GM19035 (cell line): ENCODE data around the gene CDH4.

Experiments
- ATAC-seq: cut with Tn5 transposase; IDR thresholded peaks from one replicate; pipeline ENCODE4 v1.9.1; 2021; ENCODE audit not compliant: unreplicated experiment

CDH4 gene

DNA sequence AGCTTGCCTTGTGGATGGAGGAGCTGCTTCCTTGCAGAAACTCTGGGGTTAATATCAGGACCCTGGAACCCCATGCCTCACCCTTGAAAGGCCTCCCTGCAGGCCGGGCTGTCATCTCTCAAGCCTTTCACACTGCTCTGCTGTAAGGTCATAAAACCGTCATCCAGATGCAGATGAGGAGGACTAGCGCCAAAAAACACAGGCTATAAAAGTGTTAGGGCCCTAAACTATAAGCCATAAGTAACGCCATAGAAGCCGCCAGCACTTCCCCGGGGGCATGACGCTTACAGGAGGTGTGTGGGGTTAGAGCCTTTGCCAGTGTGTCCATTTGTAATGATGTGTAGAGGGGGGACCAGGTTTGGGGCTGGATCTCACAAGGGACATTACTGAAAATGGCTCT is 47.6 kb downstream of the CDH4 start:
- ATAC-seq, result no peak

DNA sequence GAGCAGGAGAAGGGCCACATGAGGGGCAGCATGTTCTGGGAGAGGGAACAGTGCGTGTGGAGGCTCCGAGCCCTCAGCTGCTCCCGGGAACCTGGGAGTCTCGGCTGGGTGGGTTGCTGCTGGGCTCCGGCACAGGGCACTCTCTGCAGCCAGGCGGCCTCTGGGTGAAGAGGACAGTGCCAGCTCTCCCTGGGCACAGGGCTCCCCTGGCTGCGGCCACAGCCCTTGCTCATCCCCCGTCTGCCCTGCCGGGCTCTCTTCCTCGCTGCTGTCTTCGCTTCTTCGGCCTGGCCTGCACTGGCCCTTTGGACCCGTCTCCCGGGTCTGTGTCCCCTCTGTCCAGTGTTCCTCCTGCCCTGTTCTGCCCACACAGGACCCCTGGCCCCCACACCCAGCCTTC is 48.2 kb downstream of the CDH4 start:
- no peak for ATAC-seq

DNA sequence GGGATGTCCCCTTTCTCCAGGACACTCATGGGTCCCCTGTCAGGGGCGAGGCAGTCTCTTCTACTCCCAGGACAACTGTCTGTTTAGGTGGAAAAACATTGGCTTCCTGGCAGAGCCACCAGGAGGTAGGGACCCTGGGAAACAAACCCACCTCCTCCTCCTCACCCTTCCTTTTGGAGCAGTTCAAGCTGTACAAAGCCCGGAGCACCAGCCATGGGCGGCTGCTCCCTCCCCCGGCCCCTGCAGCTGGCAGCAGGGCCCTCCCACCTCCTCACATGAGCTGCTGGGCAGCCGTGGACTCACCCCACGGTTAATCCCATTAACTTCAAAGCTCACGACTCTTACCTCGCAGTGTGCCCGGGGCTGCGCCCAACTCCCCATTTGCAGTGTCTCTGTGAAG is 48.6 kb downstream of the CDH4 start:
- no peak for ATAC-seq

DNA sequence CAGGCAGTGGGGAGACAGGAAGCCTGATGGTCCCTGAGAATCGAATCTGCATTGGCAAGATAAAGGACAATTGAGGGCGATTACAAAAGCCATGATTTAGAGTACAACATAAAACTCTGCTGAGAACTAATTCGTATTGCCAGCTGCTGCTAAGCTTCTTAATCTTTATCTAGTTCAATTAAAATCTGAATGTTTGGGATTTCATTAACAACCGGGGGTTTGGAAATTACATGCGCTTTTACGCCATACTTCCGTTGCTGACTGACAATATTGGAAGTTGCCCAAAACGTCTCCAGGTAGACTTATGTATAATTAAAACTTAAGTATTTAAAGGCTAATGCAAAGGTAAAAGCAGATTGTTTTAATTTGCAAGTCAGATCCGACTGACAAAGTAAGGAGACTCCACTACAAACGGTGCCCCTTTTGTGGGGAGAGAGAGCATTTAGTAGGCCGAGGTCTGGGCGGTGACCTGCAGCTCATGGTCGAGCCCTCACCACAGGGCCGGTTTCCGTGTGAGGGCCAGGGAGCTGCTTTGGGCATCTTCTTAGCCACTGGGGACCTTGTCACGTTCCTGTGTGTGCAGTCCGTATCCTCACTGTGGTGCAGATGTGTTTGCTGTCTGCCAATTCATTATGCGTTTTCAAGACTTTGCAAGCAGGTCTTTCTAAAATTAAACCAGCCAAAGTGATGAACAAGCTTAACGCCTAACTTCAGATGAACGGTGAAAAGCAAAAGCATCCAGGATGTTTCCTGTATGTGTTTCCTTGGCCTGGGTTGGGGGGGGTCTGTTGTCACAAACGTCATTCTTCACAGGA is 49.9 kb downstream of the CDH4 start:
- ATAC-seq, result no peak

DNA sequence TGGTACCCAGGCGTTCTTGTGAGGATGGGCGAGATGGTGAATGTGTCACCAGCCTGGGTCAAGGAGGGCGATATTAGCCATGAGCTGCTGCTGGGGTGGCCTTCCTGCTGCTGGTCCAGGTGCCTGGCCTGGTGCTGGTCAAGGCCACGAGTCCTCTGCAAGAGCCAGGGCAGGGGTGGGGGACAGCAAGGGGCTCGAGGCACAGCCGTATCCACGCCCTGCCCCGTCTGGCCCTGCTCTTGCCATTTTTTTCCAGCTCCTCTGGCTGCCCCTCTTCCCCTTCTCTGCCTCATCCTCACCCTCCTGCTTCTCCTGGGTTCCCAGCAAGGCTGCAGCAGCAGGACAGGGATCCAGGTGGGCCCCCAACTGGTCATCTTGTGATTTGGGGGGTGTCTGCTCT is 51.2 kb downstream of the CDH4 start:
- ATAC-seq, result no peak

DNA sequence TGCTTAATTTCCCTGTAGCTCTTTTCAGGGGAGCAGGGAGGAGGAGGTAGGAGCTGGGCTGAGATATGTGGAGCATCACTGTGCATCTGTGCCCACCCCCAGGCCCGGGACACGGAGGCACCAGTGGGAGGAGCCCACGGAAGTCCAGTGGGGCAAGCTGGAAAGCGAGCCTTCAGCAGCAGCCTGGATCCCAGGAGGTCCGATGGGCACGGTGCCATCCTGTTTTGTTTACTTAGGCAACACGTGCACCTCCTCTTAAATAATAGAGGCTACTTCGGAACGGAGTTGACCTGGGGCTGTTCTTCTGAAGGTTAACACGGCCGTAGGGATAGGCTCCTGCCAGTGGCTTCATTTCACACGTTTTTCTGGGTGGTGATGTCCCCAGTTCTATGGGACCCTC is 51.6 kb downstream of the CDH4 start:
- no peak for ATAC-seq

DNA sequence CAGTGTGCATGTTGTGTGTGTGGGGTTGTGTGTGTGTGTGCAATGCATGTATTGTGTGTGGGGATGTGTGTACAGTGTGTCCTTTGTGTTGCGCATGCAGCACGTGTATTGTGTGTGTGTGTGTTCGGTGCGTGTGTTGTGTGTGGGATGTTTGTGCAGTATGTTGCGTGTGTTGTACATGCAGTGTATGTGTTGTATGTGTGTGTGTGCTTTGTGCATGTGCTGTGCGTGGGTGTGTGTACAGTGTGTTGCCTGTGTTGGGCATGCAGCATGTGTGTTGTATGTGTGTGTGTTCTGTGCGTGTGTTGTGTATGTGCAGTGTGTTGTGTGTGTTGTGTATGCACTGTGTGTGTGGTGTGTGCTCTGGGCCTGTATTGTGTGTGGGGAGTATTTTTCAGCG is 52.7 kb downstream of the CDH4 start:
- ATAC-seq, result no peak

DNA sequence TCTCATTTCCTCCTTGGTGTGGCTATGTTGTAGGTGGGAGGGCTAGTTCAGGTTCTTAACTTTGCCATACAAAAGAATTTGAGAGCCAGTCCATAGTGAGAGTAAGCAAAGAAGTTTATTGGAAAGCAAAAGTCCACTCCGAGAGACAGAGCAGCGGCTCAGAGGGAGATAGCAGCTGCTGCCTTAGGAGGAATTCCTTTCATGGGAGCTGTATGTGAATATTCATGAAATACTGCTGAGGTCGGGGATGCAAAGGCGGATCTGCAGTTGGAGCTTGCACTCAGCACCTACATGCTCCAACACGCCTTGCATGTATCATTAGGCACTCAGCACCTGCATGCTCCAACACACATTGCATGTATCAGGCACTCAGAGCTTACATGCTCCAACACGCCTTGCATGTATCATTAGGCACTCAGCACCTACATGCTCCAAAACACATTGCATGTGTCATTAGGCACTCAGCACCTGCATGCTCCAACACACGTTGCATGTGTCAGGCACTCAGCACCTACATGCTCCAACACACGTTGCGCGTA is 54.9 kb downstream of the CDH4 start:
- no peak for ATAC-seq

DNA sequence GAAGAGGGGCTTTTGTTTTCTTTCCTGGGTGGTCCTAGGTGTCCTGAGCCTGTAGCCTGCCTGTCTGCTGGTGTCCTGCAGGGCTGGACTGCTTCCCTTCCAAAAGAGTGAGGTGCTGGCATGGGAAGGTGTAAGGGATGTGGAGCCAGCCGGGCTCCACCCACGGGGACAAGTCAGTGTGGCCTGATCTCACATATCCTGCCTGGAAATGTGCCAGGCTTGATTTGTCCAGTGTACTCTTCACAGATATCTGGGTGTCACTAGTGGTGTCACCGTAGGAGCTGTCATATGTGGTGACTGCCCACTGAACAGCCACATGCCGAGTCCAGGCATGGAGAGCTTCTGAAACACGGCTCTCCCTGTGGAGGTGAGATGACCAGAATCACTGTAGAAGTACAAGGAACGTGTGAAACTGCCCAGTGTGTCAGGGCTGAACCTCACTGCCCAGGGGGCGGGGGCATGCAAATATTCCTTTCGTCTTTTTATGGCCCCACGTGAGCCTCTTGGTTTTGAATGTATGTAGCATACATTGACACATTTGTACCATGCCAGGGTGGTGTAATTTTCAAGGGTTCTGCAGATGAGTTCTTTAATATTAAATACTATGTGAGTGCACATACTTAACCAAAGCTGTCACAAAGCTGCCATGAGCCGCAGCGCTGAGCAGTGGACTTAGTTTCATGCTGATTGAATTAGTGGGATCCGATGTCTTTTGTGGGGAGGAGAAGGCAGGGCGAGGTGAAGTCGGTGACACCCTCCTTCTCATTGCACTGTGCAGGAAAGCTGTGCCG is 55.8 kb downstream of the CDH4 start:
- ATAC-seq, result no peak

DNA sequence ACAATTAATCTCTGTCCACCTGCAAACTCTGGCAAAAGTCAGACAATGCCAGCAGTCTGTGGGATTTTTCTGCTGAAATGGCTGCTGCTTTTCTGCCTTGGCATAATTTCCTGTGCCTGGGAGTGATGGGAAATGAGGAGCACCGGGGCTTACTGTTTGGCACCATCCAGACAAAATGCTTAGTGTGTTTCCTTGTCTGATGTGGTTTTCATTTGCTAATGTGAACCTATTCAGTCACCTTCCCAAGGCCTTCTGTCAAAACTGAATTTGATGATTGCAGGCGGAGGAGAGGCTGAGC is 56.4 kb downstream of the CDH4 start:
- ATAC-seq, result no peak

DNA sequence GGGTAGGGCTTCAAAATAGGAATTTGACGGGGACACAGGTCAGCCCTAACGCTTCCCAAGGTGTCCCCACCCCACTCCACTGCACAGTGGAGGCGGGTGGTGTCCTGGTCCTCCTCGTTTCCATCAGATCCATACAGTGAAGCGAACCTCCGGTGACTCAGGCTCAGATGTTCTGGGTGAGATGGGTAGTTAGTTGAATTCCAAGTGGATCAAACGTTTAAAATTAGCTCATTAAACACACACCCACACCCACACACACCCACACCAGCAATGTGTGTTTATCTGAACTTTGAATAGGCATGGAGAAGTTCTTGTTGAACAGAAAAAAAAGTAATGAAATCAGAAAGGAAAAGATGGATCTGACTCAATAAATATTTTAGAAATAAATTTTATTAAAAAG is 58.9 kb downstream of the CDH4 start:
- no peak for ATAC-seq

DNA sequence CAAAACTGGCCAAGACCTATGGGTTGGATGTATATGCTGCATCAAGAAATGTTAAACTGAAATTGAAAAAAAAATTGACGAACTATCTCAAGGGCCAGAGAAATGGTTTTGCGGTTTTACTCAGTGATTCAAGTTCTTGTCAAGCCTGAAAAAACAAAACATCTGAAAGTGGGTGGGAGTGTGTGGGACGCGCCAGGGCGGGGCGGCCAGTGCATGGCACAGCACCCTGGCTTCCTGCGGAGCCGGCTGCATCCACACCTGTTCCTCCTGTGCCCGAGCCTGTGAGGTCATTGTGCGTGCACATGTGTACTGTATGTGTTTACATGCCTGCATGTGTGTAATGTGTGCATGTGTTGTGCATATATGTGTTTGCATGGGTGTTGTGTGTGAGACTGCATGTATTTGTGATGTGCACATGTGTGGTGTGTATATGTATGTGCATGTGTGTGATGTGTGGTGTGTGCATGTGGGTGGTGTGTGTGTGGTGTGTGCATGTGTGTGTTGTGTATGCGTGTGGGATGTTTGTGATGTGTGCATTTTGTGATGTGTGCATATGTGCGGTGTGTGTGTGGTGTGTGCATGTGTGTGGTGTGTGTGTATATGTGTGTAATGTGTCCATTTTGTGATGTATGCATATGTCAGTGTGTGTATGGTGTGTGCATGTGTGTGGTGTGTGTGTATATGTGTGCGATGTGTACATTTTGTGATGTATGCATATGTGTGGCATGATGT is 59.8 kb downstream of the CDH4 start:
- no peak for ATAC-seq

DNA sequence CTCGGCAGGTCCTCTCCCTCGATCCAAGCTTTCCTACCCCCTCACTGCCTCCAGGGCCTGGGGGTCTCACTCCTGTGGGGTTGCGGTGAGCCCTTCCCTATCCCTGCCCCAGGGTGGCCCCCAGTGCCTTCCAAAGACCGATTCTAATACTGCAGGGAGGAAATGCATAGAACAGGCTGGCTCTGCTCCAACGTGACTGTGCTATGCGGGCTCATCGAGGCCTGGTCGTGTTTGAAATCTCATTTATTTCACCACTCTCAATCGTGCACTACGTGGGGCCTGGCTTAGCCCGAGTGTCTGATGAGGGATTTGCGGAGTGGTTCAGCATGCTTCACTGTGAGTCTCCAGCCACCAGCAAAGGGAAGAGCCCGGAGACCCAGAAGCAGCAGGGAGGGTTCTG is 60.9 kb downstream of the CDH4 start:
- ATAC-seq, result no peak

DNA sequence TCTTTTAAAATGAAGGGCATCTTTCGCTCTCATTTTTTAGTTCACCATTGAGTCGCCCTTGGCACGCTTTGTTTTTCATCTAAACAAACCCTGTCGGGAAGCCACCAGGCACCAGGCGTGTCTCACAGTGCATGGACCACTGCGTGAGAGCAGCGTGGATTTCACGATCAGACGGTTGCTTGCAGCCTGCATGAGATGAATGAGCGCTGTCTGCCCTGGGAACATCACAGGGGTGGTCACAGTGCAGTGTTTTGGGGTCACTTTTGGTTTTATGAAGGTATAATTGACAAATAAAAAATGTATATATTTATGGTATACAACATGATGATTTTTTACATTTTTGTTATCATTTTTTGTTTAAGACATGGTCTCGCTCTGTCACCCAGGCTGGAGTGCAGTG is 61.3 kb downstream of the CDH4 start:
- no peak for ATAC-seq

DNA sequence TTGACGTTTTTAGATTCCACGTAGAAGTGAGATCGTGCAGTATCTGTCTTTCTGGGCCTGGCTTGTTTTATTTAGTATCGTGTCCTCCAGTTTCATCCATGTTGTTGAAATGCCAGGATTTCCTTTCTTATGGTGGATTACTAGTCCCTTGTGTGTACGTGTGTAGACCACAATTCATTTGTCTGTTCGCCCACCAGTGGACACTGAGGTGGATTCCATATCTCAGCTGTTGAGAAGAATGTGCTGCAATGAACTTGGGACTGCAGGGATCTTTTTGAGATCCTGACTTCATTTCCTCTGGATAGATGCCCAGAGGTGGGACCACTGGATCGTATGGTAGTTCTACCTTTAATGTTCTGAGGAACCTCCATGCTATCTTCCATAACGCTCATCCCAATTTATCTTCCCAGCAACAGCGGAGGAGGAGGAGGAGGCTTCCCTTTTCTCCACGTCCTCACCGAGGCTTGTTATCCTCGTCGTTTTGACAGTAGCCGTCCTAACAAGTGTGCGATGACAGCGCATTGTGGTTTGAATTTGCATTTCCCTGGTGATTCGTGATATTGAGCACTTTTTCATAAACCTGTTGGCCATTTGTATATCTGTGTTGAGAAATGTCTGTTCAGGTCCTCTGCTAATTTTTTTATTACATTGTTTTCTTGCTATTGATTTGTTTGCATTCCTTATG is 62.4 kb downstream of the CDH4 start:
- no peak for ATAC-seq

DNA sequence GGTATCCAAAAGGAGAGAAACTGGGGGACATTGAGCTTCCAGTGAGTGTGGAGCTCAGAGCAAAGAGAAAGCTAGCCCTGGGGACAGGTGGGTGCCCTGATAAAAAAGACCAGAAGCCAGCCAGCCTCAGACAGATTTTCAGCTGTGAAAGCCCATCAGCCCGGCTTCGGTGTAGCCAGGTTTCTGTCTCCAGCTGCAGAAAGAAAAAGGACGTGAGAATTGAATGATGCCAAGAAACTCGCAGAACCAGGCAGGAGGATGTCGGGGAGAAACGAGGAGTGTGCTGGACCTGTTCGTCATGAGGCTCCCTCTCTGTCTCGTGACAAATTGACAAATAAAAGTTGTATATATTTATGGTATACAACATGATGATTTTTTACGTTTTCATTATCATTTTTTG is 63.3 kb downstream of the CDH4 start:
- no peak for ATAC-seq

DNA sequence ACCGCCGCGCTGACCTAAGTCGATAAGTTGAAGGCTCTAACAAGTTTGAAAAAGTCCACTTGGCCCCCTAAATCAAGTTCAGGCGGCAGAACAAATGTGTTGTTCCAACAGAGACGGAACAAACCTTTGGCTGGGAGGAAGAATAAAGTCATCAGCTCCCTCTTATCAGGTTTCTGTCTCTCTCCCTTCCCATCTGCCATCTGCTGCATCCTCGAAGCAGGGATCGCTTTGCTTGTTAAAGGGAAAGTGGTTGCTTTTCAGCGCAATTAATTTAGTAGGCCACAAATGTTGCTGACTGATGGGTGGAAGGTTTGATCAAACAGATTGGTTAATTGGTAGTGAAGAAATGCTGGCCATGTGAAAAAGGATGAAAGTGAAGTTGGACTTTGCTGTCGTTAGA is 64.3 kb downstream of the CDH4 start:
- no peak for ATAC-seq

DNA sequence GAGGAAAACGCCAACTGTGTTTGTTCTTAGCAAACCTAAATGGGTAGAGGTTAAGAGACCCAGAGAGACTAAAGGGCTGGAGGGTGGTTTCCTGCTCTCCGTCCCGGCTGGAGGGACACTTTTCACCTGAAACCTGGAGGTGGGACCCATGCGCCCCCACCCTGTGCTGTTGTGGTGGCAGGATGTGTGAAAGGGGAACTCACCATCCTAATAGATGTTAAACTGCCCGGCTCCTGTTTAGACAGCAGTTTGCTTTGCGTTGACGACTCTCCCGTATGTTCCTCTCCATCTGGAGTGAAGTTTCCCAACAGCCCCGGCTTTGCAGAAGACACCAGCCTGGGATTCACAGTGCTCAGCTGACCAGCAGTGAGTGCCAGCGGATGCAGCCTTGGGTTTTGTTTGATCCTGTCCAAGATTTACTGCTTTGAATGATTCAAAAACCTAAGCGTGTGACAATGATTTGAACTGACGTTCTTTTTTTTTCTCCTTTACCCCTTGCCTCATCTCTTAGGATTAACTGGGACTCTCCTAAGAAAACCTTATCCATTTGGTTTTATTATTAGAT is 66.0 kb downstream of the CDH4 start:
- no peak for ATAC-seq

DNA sequence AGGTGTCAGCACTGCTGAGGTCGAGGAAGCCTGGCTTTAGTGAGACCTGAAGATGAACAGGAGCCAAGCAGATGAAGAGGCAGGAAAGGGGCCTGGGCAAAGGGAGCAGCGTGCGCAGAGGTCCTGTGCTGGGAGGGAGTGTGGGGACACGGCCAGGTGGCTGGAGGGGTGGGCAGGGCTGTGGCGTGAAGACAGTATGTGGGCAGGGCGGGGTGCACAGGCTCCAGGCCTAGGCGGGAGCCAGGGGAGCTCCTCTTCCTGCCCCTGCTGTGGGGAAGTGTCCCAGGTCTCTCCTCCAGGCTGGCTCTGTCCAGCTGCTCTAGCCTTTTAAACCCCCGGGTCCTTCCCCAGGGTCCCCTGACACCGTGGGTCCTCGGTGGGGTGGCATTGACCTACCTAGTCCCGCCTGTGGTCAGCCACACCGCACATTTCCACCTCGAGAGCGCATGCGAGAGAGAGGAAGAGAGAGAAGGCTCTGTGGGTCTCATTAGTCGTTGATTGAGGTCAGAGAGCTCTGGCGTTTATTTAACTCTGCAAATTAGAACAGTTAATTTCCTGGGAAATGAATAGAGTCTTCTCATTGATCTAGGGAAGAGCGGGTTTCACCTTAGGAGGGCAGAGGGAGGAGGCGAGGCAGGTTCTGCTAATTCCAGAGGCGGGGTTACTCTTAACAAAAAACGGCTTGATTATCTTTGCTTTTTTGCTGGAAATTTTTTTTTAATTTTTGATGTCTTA is 68.8 kb downstream of the CDH4 start:
- no peak for ATAC-seq

DNA sequence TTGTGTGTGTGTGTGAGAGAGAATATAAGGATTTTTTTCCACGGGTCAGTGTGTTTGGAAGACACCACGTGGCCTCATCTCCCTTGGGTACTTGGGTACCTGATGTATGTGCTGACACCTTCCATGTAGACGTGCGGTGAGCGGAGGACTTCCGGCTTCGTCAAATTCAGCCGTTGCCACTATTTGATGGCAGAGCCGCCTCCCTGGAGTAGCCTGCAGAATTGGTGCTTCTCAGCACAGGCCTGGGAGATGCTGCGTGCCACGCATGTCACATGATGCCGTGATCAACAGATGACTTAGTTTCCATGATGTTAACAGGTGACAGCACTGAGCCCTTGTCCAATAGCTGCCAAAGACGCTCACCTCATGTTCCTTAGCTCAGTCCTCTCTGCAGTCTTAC is 69.4 kb downstream of the CDH4 start:
- no peak for ATAC-seq
